Measurements from ENCODE around the gene AKAP9. TPM values are rescaled to one million over a fixed set of nuclear protein-coding genes. Genes with fewer than 3 reads are reported as not detected.
"Not testable (repeated sequence)": the region's sequence is repeated elsewhere in the genome, so short reads cannot be mapped to it uniquely, and the experiment has no call there.

The AKAP9 gene
- 100 to 1,000 TPM in 1 of 4 donors, 10 to 100 TPM in 3; 32.5 to 125 (median 63.5) TPM for total RNA-seq

- H3K4me1 ChIP-seq: peaks cover 0 to 7% of the 10 kb centered on the region in 2 donors
These were observed at the start of gene AKAP9 for GRCh38 chr7:91940572-91941341. Gene AKAP9, plus strand, starts transcription at chr7:91940862. Its CDS starts 238 bp downstream, at chr7:91941100.

GRCh38 chr7:91892099-91892705, 48.5 kb upstream of the AKAP9 start:
- Histone ChIP-seq H3K27me3 (no peaks in the 10 kb centered on the region), H3K4me3 (no peak overlapping the region), H3K4me1 (no peaks in the 10 kb centered on the region), H3K36me3 (no peaks in the 10 kb centered on the region), H3K27ac (no peak overlapping the region), H3K9me3 (no peaks in the 10 kb centered on the region)
- intact Hi-C loops (cut with DNase I; ENCODE audit: low total_unique reads): no loop called here
- TF ChIP-seq POLR2A (IDR thresholded peaks at IDR 0.05) (no peak), CTCF (IDR thresholded peaks at IDR 0.05) (no peak)
- no peak for DNase-seq

More at GRCh38 chr7:91940572-91941341, at the start of gene AKAP9:
- H3K36me3 ChIP-seq: no peaks in the 10 kb centered on the region
- intact Hi-C loops (cut with DNase I; ENCODE audit: low total_unique reads): no loop called here
- DNase-seq: peak; percentile 79 to 83
- H3K27ac ChIP-seq: peak within 1 kb of the TSS; percentile 95 to 97
- no peaks in the 10 kb centered on the region for H3K27me3 ChIP-seq
- peak within 1 kb of the TSS; percentile 73 to 89 for H3K4me3 ChIP-seq
- TF ChIP-seq POLR2A (IDR thresholded peaks at IDR 0.05): peak; percentile 79 to 81
- TF ChIP-seq CTCF (IDR thresholded peaks at IDR 0.05): no peak
- H3K9me3 ChIP-seq: no peaks in the 10 kb centered on the region

GRCh38 chr7:91892821-91893340, 47.8 kb upstream of the AKAP9 start:
- Histone ChIP-seq H3K27ac (no peak overlapping the region), H3K9me3 (no peaks in the 10 kb centered on the region), H3K27me3 (no peaks in the 10 kb centered on the region), H3K4me1 (no peaks in the 10 kb centered on the region), H3K36me3 (no peaks in the 10 kb centered on the region), H3K4me3 (no peak overlapping the region)
- intact Hi-C loops (cut with DNase I; ENCODE audit: low total_unique reads): no loop called here
- no peak for DNase-seq
- no peak for TF ChIP-seq CTCF (IDR thresholded peaks at IDR 0.05)
- TF ChIP-seq POLR2A (IDR thresholded peaks at IDR 0.05): no peak

- intact Hi-C loops (cut with DNase I; ENCODE audit: low total_unique reads); DNase-seq; H3K27ac ChIP-seq; H3K36me3 ChIP-seq; H3K4me3 ChIP-seq; H3K9me3 ChIP-seq; H3K27me3 ChIP-seq; H3K4me1 ChIP-seq: not testable (repeated sequence)
These were observed 47.0 kb upstream of the AKAP9 start for GRCh38 chr7:91893699-91894098.

GRCh38 chr7:91894781-91895480, 45.7 kb upstream of the AKAP9 start:
- H3K36me3 ChIP-seq: no peaks in the 10 kb centered on the region
- no peak overlapping the region for H3K4me3 ChIP-seq
- TF ChIP-seq CTCF (IDR thresholded peaks at IDR 0.05) (no peak), POLR2A (IDR thresholded peaks at IDR 0.05) (no peak)
- H3K27ac ChIP-seq: no peak overlapping the region
- H3K9me3 ChIP-seq: no peaks in the 10 kb centered on the region
- no peaks in the 10 kb centered on the region for H3K27me3 ChIP-seq
- no peaks in the 10 kb centered on the region for H3K4me1 ChIP-seq
- intact Hi-C loops (cut with DNase I; ENCODE audit: low total_unique reads): no loop called here
- no peak for DNase-seq

All from uterus (tissue), 4 donors.